Superior temporal gyrus (tissue), 1 donor: ENCODE results near the gene EPB41L2.

Experiments used
- DNase-seq: peaks from one replicate; pipeline ENCODE4 v3.0.0-alpha.2; 2016; ENCODE audit errors: extremely low spot score

The EPB41L2 gene

GRCh38 chr6:130978180-130978579 is 84.9 kb downstream of the EPB41L2 start:
- no peak for DNase-seq

- DNase-seq: no peak
Measured at GRCh38 chr6:130975325-130975724, 87.7 kb downstream of the EPB41L2 start.

GRCh38 chr6:130973521-130974277 is 89.3 kb downstream of the EPB41L2 start:
- DNase-seq: no peak

GRCh38 chr6:130971504-130971903 is 91.5 kb downstream of the EPB41L2 start:
- DNase-seq: no peak

GRCh38 chr6:130970839-130971410 is 92.1 kb downstream of the EPB41L2 start:
- no peak for DNase-seq

GRCh38 chr6:130969791-130970491 is 93.1 kb downstream of the EPB41L2 start:
- no peak for DNase-seq

GRCh38 chr6:130969166-130969565 is 93.9 kb downstream of the EPB41L2 start:
- DNase-seq: no peak

GRCh38 chr6:130968476-130968875 is 94.6 kb downstream of the EPB41L2 start:
- DNase-seq: no peak

- peak; percentile 61 for DNase-seq
Measured at GRCh38 chr6:130967502-130968445, 95.3 kb downstream of the EPB41L2 start.

- DNase-seq: no peak
Measured at GRCh38 chr6:130966344-130966980, 96.6 kb downstream of the EPB41L2 start.

- no peak for DNase-seq
Measured at GRCh38 chr6:130965656-130966055, 97.4 kb downstream of the EPB41L2 start.

GRCh38 chr6:130964808-130965604 is 98.0 kb downstream of the EPB41L2 start:
- no peak for DNase-seq

GRCh38 chr6:130964289-130964688 is 98.8 kb downstream of the EPB41L2 start:
- no peak for DNase-seq

- no peak for DNase-seq
Measured at GRCh38 chr6:130962966-130963365, 100.1 kb downstream of the EPB41L2 start.

GRCh38 chr6:130961148-130961547 is 101.9 kb downstream of the EPB41L2 start:
- DNase-seq: no peak

- no peak for DNase-seq
Measured at GRCh38 chr6:130959951-130960350, 103.1 kb downstream of the EPB41L2 start.

GRCh38 chr6:130958468-130958867 is 104.6 kb downstream of the EPB41L2 start:
- DNase-seq: no peak

- DNase-seq: no peak
Measured at GRCh38 chr6:130955755-130956154, 107.3 kb downstream of the EPB41L2 start.

- DNase-seq: no peak
Measured at GRCh38 chr6:130949553-130949952, 113.5 kb downstream of the EPB41L2 start.

- DNase-seq: no peak
Measured at GRCh38 chr6:130947464-130947863, 115.6 kb downstream of the EPB41L2 start.
